Posterior cingulate gyrus (tissue), 11 donors: Measurements from ENCODE around the gene LRIF1.

Source experiments
- DNase-seq, 10 donors: peaks; one replicate each; pipeline versions ENCODE4 v3.0.0 to v3.0.0-alpha.2; 2020 to 2021; ENCODE audit warnings: mixed read lengths in 3 of 10
- intact Hi-C: fragments of 100-400 bp; cut with DNase I; formaldehyde crosslinking; loops from one replicate; pipeline ENCODE4 v1.15.1; 2023

LRIF1 gene

GRCh38 chr1:110897681-110898080 lies 66.0 kb downstream of the LRIF1 start:
- intact Hi-C loops: no loop called here
- no peak for DNase-seq
